GM12878 (cell line): Measurements from ENCODE around the gene DCX. TPM values are rescaled to one million over a fixed set of nuclear protein-coding genes. Genes with fewer than 3 reads are reported as not detected.

Experiments used
- ATAC-seq: fragments of 200-7000 bp; cut with Tn5 transposase; 3 replicates; pipeline ENCODE4 v1.9.1; 2020; ENCODE audit warnings: mild to moderate bottlenecking, moderate library complexity
- BruUV-seq: library from RNA; stranded (reverse); fragments of 400-500 nt; replicated peaks from 2 replicates; lab custom pipeline; 2021; lab: Mats Ljungman, UMichigan
- CTCF ChIA-PET: fragments of 300-600 bp; sonication (Branson Sonifier 250); formaldehyde crosslinking; extraction: SDS; loops from one replicate; lab custom pipeline; 2021; ENCODE audit warnings: inconsistent platforms; lab: Yijun Ruan, JAX
- POLR2A ChIA-PET: fragments of 350-600 bp; formaldehyde crosslinking; extraction: SDS; loops from one replicate; lab custom pipeline; 2021; ENCODE audit warnings: inconsistent platforms; lab: Charles Lee
- RAD21 ChIA-PET: fragments of 300-600 bp; sonication (Branson Sonifier 250); formaldehyde crosslinking; loops from one replicate; lab custom pipeline; 2023; ENCODE audit warnings: antibody characterized with exemption; ENCODE audit not compliant: unreplicated experiment; lab: Charles Lee
- SMC1A ChIA-PET: fragments of 300-600 bp; sonication (Branson Sonifier 250); formaldehyde crosslinking; loops from one replicate; lab custom pipeline; 2023; ENCODE audit not compliant: unreplicated experiment, uncharacterized antibody; lab: Charles Lee
- DNase-seq: peaks from one replicate; pipeline ENCODE4 v3.0.0-alpha.2; 2011; ENCODE audit warnings: low read depth, low spot score
- FAIRE-seq: peaks from 3 replicates; lab custom pipeline; 2011; peaks lifted over from hg19 to GRCh38; lab: Jason Lieb, UNC
- H2AFZ ChIP-seq: 2 replicates; pipeline ENCODE4 v1.6.0; 2011; ENCODE audit warnings: low read depth, low read length, control low read depth; ENCODE audit not compliant: control insufficient read depth
- H3K27ac ChIP-seq: 2 replicates; pipeline ENCODE4 v1.5.1; 2011; ENCODE audit warnings: control low read depth; ENCODE audit not compliant: control insufficient read depth, insufficient read depth
- H3K27me3 ChIP-seq, 2 experiments: replicated peaks in 1 of 2; 2 replicates each; pipeline versions ENCODE4 v1.6.0 to v1.6.1; 2011; ENCODE audit warnings: low read length in 1 of 2; ENCODE audit not compliant: control insufficient read depth in 2 of 2, insufficient read depth in 2 of 2
- H3K36me3 ChIP-seq, 2 experiments: 2 replicates each; pipeline ENCODE4 v1.5.1; 2011; ENCODE audit warnings: low read length in 1 of 2; ENCODE audit not compliant: control insufficient read depth in 2 of 2, insufficient read depth in 2 of 2
- H3K4me1 ChIP-seq: 2 replicates; pipeline ENCODE4 v1.6.1; 2011; ENCODE audit warnings: mild to moderate bottlenecking, low read length, moderate library complexity, mixed read lengths; ENCODE audit not compliant: control insufficient read depth, insufficient read depth
- H3K4me2 ChIP-seq: 2 replicates; pipeline ENCODE4 v1.6.0; 2011; ENCODE audit warnings: control low read depth; ENCODE audit not compliant: control insufficient read depth, insufficient read depth
- H3K4me3 ChIP-seq: fragments of 200-600 bp; sonication (generic); 2 replicates; pipeline ENCODE4 v1.5.1; 2016
- H3K79me2 ChIP-seq: 2 replicates; pipeline ENCODE4 v1.6.0; 2011; ENCODE audit warnings: low read length; ENCODE audit not compliant: control insufficient read depth, insufficient read depth
- H3K9ac ChIP-seq: 2 replicates; pipeline ENCODE4 v1.8.0; 2011; ENCODE audit warnings: low read length, control low read depth, mixed read lengths; ENCODE audit not compliant: control insufficient read depth, insufficient read depth
- H3K9me3 ChIP-seq: replicated peaks from 3 replicates; pipeline ENCODE4 v1.5.1; 2011; ENCODE audit warnings: mild to moderate bottlenecking, low read length; ENCODE audit not compliant: control insufficient read depth, insufficient read depth
- H4K20me1 ChIP-seq: 2 replicates; pipeline ENCODE4 v1.6.0; 2011; ENCODE audit not compliant: control insufficient read depth, insufficient read depth
- CHD4 ChIP-seq: fragments of 200-600 bp; sonication (generic); IDR thresholded peaks from 2 replicates; pipeline ENCODE4 v1.6.1; 2016; ENCODE audit warnings: mild to moderate bottlenecking
- DPF2 ChIP-seq: fragments of 450-650 bp; IDR thresholded peaks from 2 replicates; pipeline ENCODE4 v1.6.1; 2017; ENCODE audit warnings: mild to moderate bottlenecking
- HDAC2 ChIP-seq: fragments of 200-600 bp; sonication (generic); IDR thresholded peaks from 2 replicates; pipeline ENCODE4 v1.6.1; 2017
- MEF2B ChIP-seq: fragments of 450-650 bp; IDR thresholded peaks from 2 replicates; pipeline ENCODE4 v1.6.1; 2018; ENCODE audit warnings: mild to moderate bottlenecking, moderate library complexity; ENCODE audit not compliant: partially characterized antibody, poor library complexity, severe bottlenecking
- POLR2AphosphoS2 ChIP-seq: IDR thresholded peaks from 2 replicates; pipeline ENCODE4 v1.6.1; 2011; ENCODE audit warnings: low read depth, mild to moderate bottlenecking, low read length, improper control_type of control experiment, moderate library complexity
- ZNF207 ChIP-seq: fragments of 450-650 bp; IDR thresholded peaks from 2 replicates; pipeline ENCODE4 v1.6.1; 2014; ENCODE audit warnings: antibody characterized with exemption, mild to moderate bottlenecking, borderline replicate concordance
- ZZZ3 ChIP-seq: IDR thresholded peaks from 2 replicates; pipeline ENCODE4 v1.6.1; 2011; ENCODE audit warnings: low read depth; ENCODE audit not compliant: control insufficient read depth, insufficient read length
- WGBS: methylation state at CpG from one replicate; pipeline ENCODE4 v1.1.6; 2016; ENCODE audit warnings: low lambda C conversion rate; ENCODE audit not compliant: insufficient replicate concordance, insufficient coverage; ENCODE audit errors: missing lambda C conversion rate; 5-methylcytosine and 5-hydroxymethylcytosine counted together
- in situ Hi-C: fragments of 300-500 bp; cut with MboI; formaldehyde crosslinking; loops from 9 replicates; pipeline ENCODE4 v1.14.3; 2018; ENCODE audit warnings: mixed read lengths
- intact Hi-C: fragments of 100-400 bp; cut with micrococcal nuclease; formaldehyde crosslinking; loops from one replicate; pipeline ENCODE4 v1.14.2; 2022; ENCODE audit not compliant: unreplicated experiment
- polyA plus RNA-seq, 11 experiments: library from polyadenylated mRNA; depleted of rRNA in 4 of 11; unstranded in 6 of 11; stranded (reverse) in 5 of 11; fragments of >200 nt; fragmentation: Nextera tagmentation in 4 of 11; fragmentation: Illumina TruSeq in 1 of 11; extraction: Ambion mirVana in 4 of 11; extraction: Trizol in 1 of 11; gene quantifications; 1 replicate in 1 of 11; 2 replicates in 10 of 11; pipeline versions ENCODE4 v1.2.1 to v1.2.3, GENCODE V29; 2011 to 2016; ENCODE audit warnings: inconsistent platforms in 2 of 11, missing spikeins in 2 of 11, low read depth in 1 of 11
- total RNA-seq, 4 experiments: library from RNA; depleted of rRNA in 3 of 4; stranded (reverse); fragments of >200 nt in 3 of 4; fragmentation: Illumina TruSeq in 1 of 4; extraction: Trizol in 1 of 4; gene quantifications; 2 replicates each; pipeline versions ENCODE4 v1.2.1 to v1.2.3, GENCODE V29; 2013 to 2021
- TF ChIP-seq, protein P1 (sequence below): fragments of 150-350 bp; IDR thresholded peaks from 2 replicates; pipeline ENCODE4 v1.6.1; 2016; ENCODE audit warnings: low read depth, low read length
- TF ChIP-seq, protein P2 (sequence below): fragments of 450-650 bp; IDR thresholded peaks from 2 replicates; pipeline ENCODE4 v1.6.1; 2017; ENCODE audit warnings: low read depth, mild to moderate bottlenecking, moderate library complexity
- TF ChIP-seq, protein P3 (sequence below): fragments of 450-650 bp; IDR thresholded peaks from 2 replicates; pipeline ENCODE4 v1.6.1; 2014; ENCODE audit warnings: mild to moderate bottlenecking
- TF ChIP-seq, protein P4 (sequence below): IDR thresholded peaks from 2 replicates; pipeline ENCODE4 v1.6.1; 2012; ENCODE audit warnings: mild to moderate bottlenecking, low read depth, low read length
- TF ChIP-seq, protein P5 (sequence below): fragments of 450-650 bp; IDR thresholded peaks from 2 replicates; pipeline ENCODE4 v1.6.1; 2018; ENCODE audit warnings: mild to moderate bottlenecking, low read depth, moderate library complexity; ENCODE audit not compliant: partially characterized antibody

The DCX gene
- total and polyA plus RNA-seq, 10 of the 15 experiments (the other 5 are each of a cell fraction or from before 2014, with no cell fraction given) = under 0.01 TPM; not detected in 9

DNA sequence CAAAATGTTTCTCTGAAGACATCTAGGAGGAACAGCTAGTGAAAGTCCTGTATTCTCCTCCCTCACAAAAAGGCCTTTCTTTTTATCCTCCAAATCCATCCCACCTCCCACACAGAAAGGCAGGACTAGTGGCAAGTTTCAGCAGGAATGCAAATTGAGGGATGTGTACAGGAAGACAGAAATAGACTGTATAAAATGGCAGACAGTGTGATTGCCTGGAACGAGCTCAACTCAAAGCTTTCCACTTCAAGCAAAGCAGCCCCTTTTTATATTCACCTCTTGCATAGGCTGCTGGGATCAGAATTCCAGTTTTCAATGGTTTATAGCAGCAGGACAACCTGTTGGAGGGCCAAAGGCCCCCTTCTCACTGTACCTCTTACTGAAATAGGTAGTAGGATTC, 57.5 kb downstream of the DCX start:
- no peaks in the 10 kb centered on the region for H3K4me1 ChIP-seq
- FAIRE-seq (no peak), ATAC-seq (no peak), DNase-seq (no peak)
- in situ Hi-C loops (no loop called here), intact Hi-C loops (no loop called here)
- no peak overlapping the region for H3K9ac ChIP-seq
- H3K36me3 ChIP-seq = no peaks in the 10 kb centered on the region
- SMC1A ChIA-PET = interaction anchor here (1.3 kb wide), 1 partner anchor 18 kb away, joined by 3 read pairs; no protein-coding TSS in a partner anchor
- BruUV-seq = no TSS peak
- no peak overlapping the region for H3K4me2 ChIP-seq
- POLR2A ChIA-PET = interaction anchor here (0.6 kb wide), 1 partner anchor 310 kb away, joined by 3 read pairs; no protein-coding TSS in a partner anchor
- CTCF ChIA-PET = no interaction called here
- no peaks in the 10 kb centered on the region for H3K9me3 ChIP-seq
- no peaks in the 10 kb centered on the region for H3K79me2 ChIP-seq
- no peaks in the 10 kb centered on the region for H4K20me1 ChIP-seq
- no peaks in the 10 kb centered on the region for H3K27me3 ChIP-seq
- H2AFZ ChIP-seq = no peak overlapping the region
- WGBS = 0% methylated on average over 1 of the region's 1 CpG
- RAD21 ChIA-PET = no interaction called here
- H3K27ac ChIP-seq = no peak overlapping the region
- H3K4me3 ChIP-seq = no peak overlapping the region
- no peak for TF ChIP-seq POLR2AphosphoS2
- TF ChIP-seq, protein P1, sequence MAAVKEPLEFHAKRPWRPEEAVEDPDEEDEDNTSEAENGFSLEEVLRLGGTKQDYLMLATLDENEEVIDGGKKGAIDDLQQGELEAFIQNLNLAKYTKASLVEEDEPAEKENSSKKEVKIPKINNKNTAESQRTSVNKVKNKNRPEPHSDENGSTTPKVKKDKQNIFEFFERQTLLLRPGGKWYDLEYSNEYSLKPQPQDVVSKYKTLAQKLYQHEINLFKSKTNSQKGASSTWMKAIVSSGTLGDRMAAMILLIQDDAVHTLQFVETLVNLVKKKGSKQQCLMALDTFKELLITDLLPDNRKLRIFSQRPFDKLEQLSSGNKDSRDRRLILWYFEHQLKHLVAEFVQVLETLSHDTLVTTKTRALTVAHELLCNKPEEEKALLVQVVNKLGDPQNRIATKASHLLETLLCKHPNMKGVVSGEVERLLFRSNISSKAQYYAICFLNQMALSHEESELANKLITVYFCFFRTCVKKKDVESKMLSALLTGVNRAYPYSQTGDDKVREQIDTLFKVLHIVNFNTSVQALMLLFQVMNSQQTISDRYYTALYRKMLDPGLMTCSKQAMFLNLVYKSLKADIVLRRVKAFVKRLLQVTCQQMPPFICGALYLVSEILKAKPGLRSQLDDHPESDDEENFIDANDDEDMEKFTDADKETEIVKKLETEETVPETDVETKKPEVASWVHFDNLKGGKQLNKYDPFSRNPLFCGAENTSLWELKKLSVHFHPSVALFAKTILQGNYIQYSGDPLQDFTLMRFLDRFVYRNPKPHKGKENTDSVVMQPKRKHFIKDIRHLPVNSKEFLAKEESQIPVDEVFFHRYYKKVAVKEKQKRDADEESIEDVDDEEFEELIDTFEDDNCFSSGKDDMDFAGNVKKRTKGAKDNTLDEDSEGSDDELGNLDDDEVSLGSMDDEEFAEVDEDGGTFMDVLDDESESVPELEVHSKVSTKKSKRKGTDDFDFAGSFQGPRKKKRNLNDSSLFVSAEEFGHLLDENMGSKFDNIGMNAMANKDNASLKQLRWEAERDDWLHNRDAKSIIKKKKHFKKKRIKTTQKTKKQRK = no peak
- TF ChIP-seq, protein P2, sequence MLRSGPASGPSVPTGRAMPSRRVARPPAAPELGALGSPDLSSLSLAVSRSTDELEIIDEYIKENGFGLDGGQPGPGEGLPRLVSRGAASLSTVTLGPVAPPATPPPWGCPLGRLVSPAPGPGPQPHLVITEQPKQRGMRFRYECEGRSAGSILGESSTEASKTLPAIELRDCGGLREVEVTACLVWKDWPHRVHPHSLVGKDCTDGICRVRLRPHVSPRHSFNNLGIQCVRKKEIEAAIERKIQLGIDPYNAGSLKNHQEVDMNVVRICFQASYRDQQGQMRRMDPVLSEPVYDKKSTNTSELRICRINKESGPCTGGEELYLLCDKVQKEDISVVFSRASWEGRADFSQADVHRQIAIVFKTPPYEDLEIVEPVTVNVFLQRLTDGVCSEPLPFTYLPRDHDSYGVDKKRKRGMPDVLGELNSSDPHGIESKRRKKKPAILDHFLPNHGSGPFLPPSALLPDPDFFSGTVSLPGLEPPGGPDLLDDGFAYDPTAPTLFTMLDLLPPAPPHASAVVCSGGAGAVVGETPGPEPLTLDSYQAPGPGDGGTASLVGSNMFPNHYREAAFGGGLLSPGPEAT = no peak
- no peak for TF ChIP-seq HDAC2
- TF ChIP-seq, protein P3, sequence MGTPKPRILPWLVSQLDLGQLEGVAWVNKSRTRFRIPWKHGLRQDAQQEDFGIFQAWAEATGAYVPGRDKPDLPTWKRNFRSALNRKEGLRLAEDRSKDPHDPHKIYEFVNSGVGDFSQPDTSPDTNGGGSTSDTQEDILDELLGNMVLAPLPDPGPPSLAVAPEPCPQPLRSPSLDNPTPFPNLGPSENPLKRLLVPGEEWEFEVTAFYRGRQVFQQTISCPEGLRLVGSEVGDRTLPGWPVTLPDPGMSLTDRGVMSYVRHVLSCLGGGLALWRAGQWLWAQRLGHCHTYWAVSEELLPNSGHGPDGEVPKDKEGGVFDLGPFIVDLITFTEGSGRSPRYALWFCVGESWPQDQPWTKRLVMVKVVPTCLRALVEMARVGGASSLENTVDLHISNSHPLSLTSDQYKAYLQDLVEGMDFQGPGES = no peak
- no peak for TF ChIP-seq CHD4
- TF ChIP-seq, protein P4, sequence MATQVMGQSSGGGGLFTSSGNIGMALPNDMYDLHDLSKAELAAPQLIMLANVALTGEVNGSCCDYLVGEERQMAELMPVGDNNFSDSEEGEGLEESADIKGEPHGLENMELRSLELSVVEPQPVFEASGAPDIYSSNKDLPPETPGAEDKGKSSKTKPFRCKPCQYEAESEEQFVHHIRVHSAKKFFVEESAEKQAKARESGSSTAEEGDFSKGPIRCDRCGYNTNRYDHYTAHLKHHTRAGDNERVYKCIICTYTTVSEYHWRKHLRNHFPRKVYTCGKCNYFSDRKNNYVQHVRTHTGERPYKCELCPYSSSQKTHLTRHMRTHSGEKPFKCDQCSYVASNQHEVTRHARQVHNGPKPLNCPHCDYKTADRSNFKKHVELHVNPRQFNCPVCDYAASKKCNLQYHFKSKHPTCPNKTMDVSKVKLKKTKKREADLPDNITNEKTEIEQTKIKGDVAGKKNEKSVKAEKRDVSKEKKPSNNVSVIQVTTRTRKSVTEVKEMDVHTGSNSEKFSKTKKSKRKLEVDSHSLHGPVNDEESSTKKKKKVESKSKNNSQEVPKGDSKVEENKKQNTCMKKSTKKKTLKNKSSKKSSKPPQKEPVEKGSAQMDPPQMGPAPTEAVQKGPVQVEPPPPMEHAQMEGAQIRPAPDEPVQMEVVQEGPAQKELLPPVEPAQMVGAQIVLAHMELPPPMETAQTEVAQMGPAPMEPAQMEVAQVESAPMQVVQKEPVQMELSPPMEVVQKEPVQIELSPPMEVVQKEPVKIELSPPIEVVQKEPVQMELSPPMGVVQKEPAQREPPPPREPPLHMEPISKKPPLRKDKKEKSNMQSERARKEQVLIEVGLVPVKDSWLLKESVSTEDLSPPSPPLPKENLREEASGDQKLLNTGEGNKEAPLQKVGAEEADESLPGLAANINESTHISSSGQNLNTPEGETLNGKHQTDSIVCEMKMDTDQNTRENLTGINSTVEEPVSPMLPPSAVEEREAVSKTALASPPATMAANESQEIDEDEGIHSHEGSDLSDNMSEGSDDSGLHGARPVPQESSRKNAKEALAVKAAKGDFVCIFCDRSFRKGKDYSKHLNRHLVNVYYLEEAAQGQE = no peak
- TF ChIP-seq ZZZ3 = no peak
- TF ChIP-seq MEF2B = no peak
- TF ChIP-seq, protein P5, sequence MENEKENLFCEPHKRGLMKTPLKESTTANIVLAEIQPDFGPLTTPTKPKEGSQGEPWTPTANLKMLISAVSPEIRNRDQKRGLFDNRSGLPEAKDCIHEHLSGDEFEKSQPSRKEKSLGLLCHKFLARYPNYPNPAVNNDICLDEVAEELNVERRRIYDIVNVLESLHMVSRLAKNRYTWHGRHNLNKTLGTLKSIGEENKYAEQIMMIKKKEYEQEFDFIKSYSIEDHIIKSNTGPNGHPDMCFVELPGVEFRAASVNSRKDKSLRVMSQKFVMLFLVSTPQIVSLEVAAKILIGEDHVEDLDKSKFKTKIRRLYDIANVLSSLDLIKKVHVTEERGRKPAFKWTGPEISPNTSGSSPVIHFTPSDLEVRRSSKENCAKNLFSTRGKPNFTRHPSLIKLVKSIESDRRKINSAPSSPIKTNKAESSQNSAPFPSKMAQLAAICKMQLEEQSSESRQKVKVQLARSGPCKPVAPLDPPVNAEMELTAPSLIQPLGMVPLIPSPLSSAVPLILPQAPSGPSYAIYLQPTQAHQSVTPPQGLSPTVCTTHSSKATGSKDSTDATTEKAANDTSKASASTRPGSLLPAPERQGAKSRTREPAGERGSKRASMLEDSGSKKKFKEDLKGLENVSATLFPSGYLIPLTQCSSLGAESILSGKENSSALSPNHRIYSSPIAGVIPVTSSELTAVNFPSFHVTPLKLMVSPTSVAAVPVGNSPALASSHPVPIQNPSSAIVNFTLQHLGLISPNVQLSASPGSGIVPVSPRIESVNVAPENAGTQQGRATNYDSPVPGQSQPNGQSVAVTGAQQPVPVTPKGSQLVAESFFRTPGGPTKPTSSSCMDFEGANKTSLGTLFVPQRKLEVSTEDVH = no peak
- TF ChIP-seq DPF2 = no peak
- TF ChIP-seq ZNF207 = no peak
